OCI-LY7 (cell line): Measurements from ENCODE around the gene IL2RG.

ENCODE experiments used
- CTCF ChIP-seq: fragments of 200-600 bp; sonication (generic); conservative IDR thresholded peaks from 2 replicates; pipeline ENCODE4 v1.5.1; 2014; ENCODE audit warnings: mild to moderate bottlenecking, antibody characterized with exemption, low read length, moderate library complexity, mixed read lengths
- EZH2phosphoT487 ChIP-seq: fragments of 200-600 bp; sonication (generic); IDR thresholded peaks from 2 replicates; pipeline ENCODE4 v1.6.1; 2018; ENCODE audit warnings: low read depth, borderline replicate concordance, mild to moderate bottlenecking, mixed run types, antibody characterized with exemption, low read length, moderate library complexity, mixed read lengths

GRCh38 chrX:71057848-71058530 lies 53.4 kb downstream of the IL2RG start:
- TF ChIP-seq CTCF (no peak), EZH2phosphoT487 (no peak)
